ENCODE data around the gene C17orf107. TPM values are rescaled to one million over a fixed set of nuclear protein-coding genes. Genes with fewer than 3 reads are reported as not detected.

C17orf107 gene
- total and polyA plus RNA-seq, 2 of the 13 experiments (the other 11 are each of a cell fraction or from before 2014, with no cell fraction given) = 0.20 to 0.59 TPM

DNA sequence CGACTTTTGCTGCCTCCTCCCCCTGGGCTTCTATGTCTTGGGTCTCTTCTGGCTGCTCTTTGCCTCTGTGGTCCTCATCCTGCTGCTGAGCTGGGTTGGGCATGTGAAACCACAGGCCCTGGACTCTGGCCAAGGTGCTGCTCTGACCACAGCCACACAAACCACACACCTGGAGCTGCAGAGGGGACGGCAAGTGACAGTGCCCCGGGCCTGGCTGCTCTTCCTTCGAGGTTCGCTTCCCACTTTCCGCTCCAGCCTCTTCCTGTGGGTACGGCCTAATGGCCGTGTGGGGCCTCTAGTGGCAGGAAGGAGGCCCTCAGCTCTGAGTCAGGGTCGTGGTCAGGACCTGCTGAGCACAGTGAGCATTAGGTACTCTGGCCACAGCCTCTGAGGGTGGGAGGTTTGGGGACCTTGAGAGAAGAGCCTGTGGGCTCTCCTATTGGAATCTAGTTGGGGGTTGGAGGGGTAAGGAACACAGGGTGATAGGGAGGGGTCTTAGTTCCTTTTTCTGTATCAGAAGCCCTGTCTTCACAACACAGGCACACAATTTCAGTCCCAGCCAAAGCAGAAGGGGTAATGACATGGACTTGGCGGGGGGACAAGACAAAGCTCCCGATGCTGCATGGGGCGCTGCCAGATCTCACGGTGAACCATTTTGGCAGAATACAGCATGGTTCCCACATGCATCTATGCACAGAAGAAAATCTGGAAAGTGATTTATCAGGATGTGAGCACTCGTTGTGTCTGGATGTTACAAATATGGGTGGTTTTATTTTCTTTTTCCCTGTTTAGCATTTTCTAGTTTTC, 35.0 kb downstream of the C17orf107 start (continued):
- TF ChIP-seq, protein P1, sequence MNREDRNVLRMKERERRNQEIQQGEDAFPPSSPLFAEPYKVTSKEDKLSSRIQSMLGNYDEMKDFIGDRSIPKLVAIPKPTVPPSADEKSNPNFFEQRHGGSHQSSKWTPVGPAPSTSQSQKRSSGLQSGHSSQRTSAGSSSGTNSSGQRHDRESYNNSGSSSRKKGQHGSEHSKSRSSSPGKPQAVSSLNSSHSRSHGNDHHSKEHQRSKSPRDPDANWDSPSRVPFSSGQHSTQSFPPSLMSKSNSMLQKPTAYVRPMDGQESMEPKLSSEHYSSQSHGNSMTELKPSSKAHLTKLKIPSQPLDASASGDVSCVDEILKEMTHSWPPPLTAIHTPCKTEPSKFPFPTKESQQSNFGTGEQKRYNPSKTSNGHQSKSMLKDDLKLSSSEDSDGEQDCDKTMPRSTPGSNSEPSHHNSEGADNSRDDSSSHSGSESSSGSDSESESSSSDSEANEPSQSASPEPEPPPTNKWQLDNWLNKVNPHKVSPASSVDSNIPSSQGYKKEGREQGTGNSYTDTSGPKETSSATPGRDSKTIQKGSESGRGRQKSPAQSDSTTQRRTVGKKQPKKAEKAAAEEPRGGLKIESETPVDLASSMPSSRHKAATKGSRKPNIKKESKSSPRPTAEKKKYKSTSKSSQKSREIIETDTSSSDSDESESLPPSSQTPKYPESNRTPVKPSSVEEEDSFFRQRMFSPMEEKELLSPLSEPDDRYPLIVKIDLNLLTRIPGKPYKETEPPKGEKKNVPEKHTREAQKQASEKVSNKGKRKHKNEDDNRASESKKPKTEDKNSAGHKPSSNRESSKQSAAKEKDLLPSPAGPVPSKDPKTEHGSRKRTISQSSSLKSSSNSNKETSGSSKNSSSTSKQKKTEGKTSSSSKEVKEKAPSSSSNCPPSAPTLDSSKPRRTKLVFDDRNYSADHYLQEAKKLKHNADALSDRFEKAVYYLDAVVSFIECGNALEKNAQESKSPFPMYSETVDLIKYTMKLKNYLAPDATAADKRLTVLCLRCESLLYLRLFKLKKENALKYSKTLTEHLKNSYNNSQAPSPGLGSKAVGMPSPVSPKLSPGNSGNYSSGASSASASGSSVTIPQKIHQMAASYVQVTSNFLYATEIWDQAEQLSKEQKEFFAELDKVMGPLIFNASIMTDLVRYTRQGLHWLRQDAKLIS (CRISPR knock-in tag; IDR thresholded peaks at IDR 0.05) = no peak
- TF ChIP-seq SNRNP70 (IDR thresholded peaks at IDR 0.05; ENCODE audit: low read depth, low read length) = no peak
- TF ChIP-seq RAD21 (CRISPR knock-in tag; IDR thresholded peaks at IDR 0.05) = peak; percentile 62; the same call in 1 of the 2 replicates
- TF ChIP-seq, protein P2, sequence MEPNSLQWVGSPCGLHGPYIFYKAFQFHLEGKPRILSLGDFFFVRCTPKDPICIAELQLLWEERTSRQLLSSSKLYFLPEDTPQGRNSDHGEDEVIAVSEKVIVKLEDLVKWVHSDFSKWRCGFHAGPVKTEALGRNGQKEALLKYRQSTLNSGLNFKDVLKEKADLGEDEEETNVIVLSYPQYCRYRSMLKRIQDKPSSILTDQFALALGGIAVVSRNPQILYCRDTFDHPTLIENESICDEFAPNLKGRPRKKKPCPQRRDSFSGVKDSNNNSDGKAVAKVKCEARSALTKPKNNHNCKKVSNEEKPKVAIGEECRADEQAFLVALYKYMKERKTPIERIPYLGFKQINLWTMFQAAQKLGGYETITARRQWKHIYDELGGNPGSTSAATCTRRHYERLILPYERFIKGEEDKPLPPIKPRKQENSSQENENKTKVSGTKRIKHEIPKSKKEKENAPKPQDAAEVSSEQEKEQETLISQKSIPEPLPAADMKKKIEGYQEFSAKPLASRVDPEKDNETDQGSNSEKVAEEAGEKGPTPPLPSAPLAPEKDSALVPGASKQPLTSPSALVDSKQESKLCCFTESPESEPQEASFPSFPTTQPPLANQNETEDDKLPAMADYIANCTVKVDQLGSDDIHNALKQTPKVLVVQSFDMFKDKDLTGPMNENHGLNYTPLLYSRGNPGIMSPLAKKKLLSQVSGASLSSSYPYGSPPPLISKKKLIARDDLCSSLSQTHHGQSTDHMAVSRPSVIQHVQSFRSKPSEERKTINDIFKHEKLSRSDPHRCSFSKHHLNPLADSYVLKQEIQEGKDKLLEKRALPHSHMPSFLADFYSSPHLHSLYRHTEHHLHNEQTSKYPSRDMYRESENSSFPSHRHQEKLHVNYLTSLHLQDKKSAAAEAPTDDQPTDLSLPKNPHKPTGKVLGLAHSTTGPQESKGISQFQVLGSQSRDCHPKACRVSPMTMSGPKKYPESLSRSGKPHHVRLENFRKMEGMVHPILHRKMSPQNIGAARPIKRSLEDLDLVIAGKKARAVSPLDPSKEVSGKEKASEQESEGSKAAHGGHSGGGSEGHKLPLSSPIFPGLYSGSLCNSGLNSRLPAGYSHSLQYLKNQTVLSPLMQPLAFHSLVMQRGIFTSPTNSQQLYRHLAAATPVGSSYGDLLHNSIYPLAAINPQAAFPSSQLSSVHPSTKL (CRISPR knock-in tag; IDR thresholded peaks at IDR 0.05) = no peak
- TF ChIP-seq ZNF605 (CRISPR knock-in tag; IDR thresholded peaks at IDR 0.05) = 0 out of 2 replicates have a peak, but pooled peaks have one; percentile 41
- no peak for TF ChIP-seq ZNF160 (CRISPR knock-in tag; IDR thresholded peaks at IDR 0.05)

All from HepG2 (cell line).